Smooth muscle cell (in vitro differentiated cells): ENCODE data around the gene SLIT3. TPM values are rescaled to one million over a fixed set of nuclear protein-coding genes. Genes with fewer than 3 reads are reported as not detected.

ENCODE experiments used
- DNase-seq: peaks from one replicate; lab custom pipeline; 2025; ENCODE audit not compliant: unreplicated experiment; lab: John Stamatoyannopoulos, UW
- H2AFZ ChIP-seq: fragments of 200-600 bp; sonication (generic); 2 replicates; pipeline ENCODE4 v1.6.0; 2016; ENCODE audit warnings: antibody characterized with exemption, low read depth, mild to moderate bottlenecking
- H3F3A ChIP-seq: fragments of 200-600 bp; sonication (generic); 2 replicates; pipeline ENCODE4 v1.6.0; 2017; ENCODE audit warnings: antibody characterized with exemption, low read depth
- H3K27ac ChIP-seq: fragments of 200-600 bp; sonication (generic); 2 replicates; pipeline ENCODE4 v1.5.1; 2016; ENCODE audit warnings: low read depth, mild to moderate bottlenecking
- H3K27me3 ChIP-seq: fragments of 200-600 bp; sonication (generic); 2 replicates; pipeline ENCODE4 v1.6.1; 2016; ENCODE audit warnings: low read depth, mild to moderate bottlenecking
- H3K36me3 ChIP-seq: fragments of 200-600 bp; sonication (generic); 2 replicates; pipeline ENCODE4 v1.5.1; 2016; ENCODE audit warnings: low read depth
- H3K4me1 ChIP-seq: fragments of 200-600 bp; sonication (generic); 2 replicates; pipeline ENCODE4 v1.5.1; 2016; ENCODE audit warnings: low read depth
- H3K4me2 ChIP-seq: fragments of 200-600 bp; sonication (generic); 2 replicates; pipeline ENCODE4 v1.6.0; 2016; ENCODE audit warnings: mild to moderate bottlenecking
- H3K4me3 ChIP-seq: fragments of 200-600 bp; sonication (generic); 2 replicates; pipeline ENCODE4 v1.5.1; 2016; ENCODE audit warnings: mild to moderate bottlenecking
- H3K79me2 ChIP-seq: fragments of 200-600 bp; sonication (generic); 2 replicates; pipeline ENCODE4 v1.6.0; 2016; ENCODE audit warnings: low read depth, mild to moderate bottlenecking
- H3K9ac ChIP-seq: fragments of 200-600 bp; sonication (generic); 2 replicates; pipeline ENCODE4 v1.6.0; 2016; ENCODE audit warnings: low read depth
- H3K9me3 ChIP-seq: fragments of 200-600 bp; sonication (generic); replicated peaks from 2 replicates; pipeline ENCODE4 v1.5.1; 2016; ENCODE audit warnings: low read depth
- H4K20me1 ChIP-seq: fragments of 200-600 bp; sonication (generic); 2 replicates; pipeline ENCODE4 v1.6.0; 2016; ENCODE audit warnings: low read depth
- WGBS: methylation state at CpG from one replicate; pipeline ENCODE4 v1.1.7; 2016; ENCODE audit warnings: low lambda C conversion rate; 5-methylcytosine and 5-hydroxymethylcytosine counted together
- polyA plus RNA-seq: library from polyadenylated mRNA; unstranded; fragments of >200 nt; fragmentation: Nextera tagmentation; extraction: Ambion mirVana; gene quantifications from 2 replicates; pipeline ENCODE4 v1.2.1, GENCODE V29; 2016
- total RNA-seq: library from RNA; depleted of rRNA; stranded (reverse); fragments of >200 nt; gene quantifications from 2 replicates; pipeline ENCODE4 v1.2.3, GENCODE V29; 2014
- TF ChIP-seq, protein P1 (sequence below): fragments of 200-600 bp; sonication (generic); IDR thresholded peaks from 2 replicates; pipeline ENCODE4 v1.5.1; 2017; ENCODE audit warnings: borderline replicate concordance, mild to moderate bottlenecking, antibody characterized with exemption; ENCODE audit not compliant: insufficient read depth, poor library complexity, severe bottlenecking

SLIT3 gene
- total and polyA plus RNA-seq, 2 experiments from 2014 or later: 25.4 to 29.5 TPM

DNA sequence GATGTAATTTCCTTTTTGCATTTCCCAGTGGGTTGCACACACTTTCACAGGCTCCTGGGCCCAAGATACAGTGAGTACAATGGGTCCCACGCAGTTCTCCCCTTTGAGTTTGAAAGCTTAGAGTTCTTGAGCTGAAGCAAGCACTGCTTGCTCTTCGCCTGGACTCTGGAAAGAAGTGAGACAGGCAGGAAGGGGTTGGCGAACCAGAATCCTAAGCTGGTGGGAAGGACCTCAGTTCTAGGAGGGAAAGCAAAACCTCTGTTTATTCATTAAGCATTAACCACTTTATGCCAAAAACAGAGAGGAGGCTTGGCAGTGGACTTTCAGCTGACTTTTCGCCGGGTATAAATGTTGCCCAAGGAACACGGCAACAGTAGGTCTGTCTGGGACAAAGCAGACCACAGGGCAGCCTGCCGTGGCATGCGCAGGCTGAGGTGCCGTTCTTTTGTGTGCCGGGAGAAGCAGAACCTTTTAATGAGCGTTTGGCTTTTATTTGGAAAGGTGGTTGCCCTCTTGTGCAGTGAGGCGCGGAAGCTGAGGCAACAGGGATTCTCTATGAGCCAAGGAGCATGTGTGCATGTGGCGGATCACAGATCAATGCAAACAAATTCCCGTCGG lies 481.8 kb downstream of the SLIT3 start:
- Histone ChIP-seq H3F3A (no peaks in the 10 kb centered on the region), H2AFZ (no peak overlapping the region), H3K9me3 (no peaks in the 10 kb centered on the region), H3K4me3 (no peak overlapping the region), H3K4me1 (peaks cover 13% of the 10 kb centered on the region), H4K20me1 (no peaks in the 10 kb centered on the region), H3K4me2 (peak overlapping the region; percentile 32), H3K36me3 (no peaks in the 10 kb centered on the region), H3K9ac (no peak overlapping the region), H3K79me2 (no peaks in the 10 kb centered on the region), H3K27me3 (no peaks in the 10 kb centered on the region), H3K27ac (peak overlapping the region; percentile 29)
- WGBS: 86% methylated on average over 16 of the region's 16 CpGs
- TF ChIP-seq, protein P1, sequence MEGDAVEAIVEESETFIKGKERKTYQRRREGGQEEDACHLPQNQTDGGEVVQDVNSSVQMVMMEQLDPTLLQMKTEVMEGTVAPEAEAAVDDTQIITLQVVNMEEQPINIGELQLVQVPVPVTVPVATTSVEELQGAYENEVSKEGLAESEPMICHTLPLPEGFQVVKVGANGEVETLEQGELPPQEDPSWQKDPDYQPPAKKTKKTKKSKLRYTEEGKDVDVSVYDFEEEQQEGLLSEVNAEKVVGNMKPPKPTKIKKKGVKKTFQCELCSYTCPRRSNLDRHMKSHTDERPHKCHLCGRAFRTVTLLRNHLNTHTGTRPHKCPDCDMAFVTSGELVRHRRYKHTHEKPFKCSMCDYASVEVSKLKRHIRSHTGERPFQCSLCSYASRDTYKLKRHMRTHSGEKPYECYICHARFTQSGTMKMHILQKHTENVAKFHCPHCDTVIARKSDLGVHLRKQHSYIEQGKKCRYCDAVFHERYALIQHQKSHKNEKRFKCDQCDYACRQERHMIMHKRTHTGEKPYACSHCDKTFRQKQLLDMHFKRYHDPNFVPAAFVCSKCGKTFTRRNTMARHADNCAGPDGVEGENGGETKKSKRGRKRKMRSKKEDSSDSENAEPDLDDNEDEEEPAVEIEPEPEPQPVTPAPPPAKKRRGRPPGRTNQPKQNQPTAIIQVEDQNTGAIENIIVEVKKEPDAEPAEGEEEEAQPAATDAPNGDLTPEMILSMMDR: no peak
- no peak for DNase-seq

GRCh38 chr5:168818558-168818957 lies 482.4 kb downstream of the SLIT3 start:
- 82% methylated on average over 4 of the region's 4 CpGs for WGBS
- H3K4me1 ChIP-seq: peaks cover 13% of the 10 kb centered on the region

GRCh38 chr5:168817591-168817990 lies 483.3 kb downstream of the SLIT3 start:
- H3K9me3 ChIP-seq: no peaks in the 10 kb centered on the region
- no peaks in the 10 kb centered on the region for H3F3A ChIP-seq
- H3K9ac ChIP-seq: no peak overlapping the region
- TF ChIP-seq, protein P1: no peak
- WGBS: 71% methylated on average over 5 of the region's 5 CpGs
- H3K4me3 ChIP-seq: no peak overlapping the region
- no peak overlapping the region for H2AFZ ChIP-seq
- no peaks in the 10 kb centered on the region for H3K27me3 ChIP-seq
- H3K4me1 ChIP-seq: peaks cover 13% of the 10 kb centered on the region
- DNase-seq: no peak
- H3K36me3 ChIP-seq: no peaks in the 10 kb centered on the region
- no peak overlapping the region for H3K4me2 ChIP-seq
- H4K20me1 ChIP-seq: no peaks in the 10 kb centered on the region
- no peaks in the 10 kb centered on the region for H3K79me2 ChIP-seq
- H3K27ac ChIP-seq: no peak overlapping the region

More at GRCh38 chr5:168818558-168818957, 482.4 kb downstream of the SLIT3 start:
- H3K4me3 ChIP-seq: no peak overlapping the region
- peak overlapping the region; percentile 29 for H3K27ac ChIP-seq
- DNase-seq: no peak
- no peak overlapping the region for H2AFZ ChIP-seq
- H3K36me3 ChIP-seq: no peaks in the 10 kb centered on the region
- TF ChIP-seq, protein P1: no peak
- no peaks in the 10 kb centered on the region for H3K9me3 ChIP-seq
- H3F3A ChIP-seq: no peaks in the 10 kb centered on the region
- no peaks in the 10 kb centered on the region for H3K79me2 ChIP-seq
- H3K4me2 ChIP-seq: no peak overlapping the region
- no peaks in the 10 kb centered on the region for H3K27me3 ChIP-seq
- H4K20me1 ChIP-seq: no peaks in the 10 kb centered on the region
- no peak overlapping the region for H3K9ac ChIP-seq

GRCh38 chr5:168816661-168817060 lies 484.3 kb downstream of the SLIT3 start:
- H3K4me3 ChIP-seq: no peak overlapping the region
- WGBS: 95% methylated on average over 4 of the region's 4 CpGs
- H3K36me3 ChIP-seq: no peaks in the 10 kb centered on the region
- H3K79me2 ChIP-seq: no peaks in the 10 kb centered on the region
- H3K9ac ChIP-seq: no peak overlapping the region
- H4K20me1 ChIP-seq: no peaks in the 10 kb centered on the region
- H3K4me2 ChIP-seq: no peak overlapping the region
- H2AFZ ChIP-seq: no peak overlapping the region
- TF ChIP-seq, protein P1: no peak
- H3K27ac ChIP-seq: no peak overlapping the region
- no peak for DNase-seq
- H3K4me1 ChIP-seq: peaks cover 13% of the 10 kb centered on the region
- no peaks in the 10 kb centered on the region for H3K27me3 ChIP-seq
- no peaks in the 10 kb centered on the region for H3K9me3 ChIP-seq
- H3F3A ChIP-seq: no peaks in the 10 kb centered on the region
